H1 (cell line): ENCODE results near the gene PIP5K1B.

Experiments
- CTCF ChIP-seq, 3 experiments: IDR thresholded peaks; 1 replicate in 2 of 3; 2 replicates in 1 of 3; pipeline versions ENCODE4 v1.5.1 to v1.6.1; 2011; ENCODE audit warnings: low read length in 3 of 3, mild to moderate bottlenecking in 3 of 3, inconsistent platforms in 2 of 3, low read depth in 1 of 3, moderate library complexity in 1 of 3; ENCODE audit not compliant: insufficient read depth in 1 of 3; ENCODE audit errors: control extremely low read depth in 1 of 3
- EZH2 ChIP-seq: fragments of 200-600 bp; sonication (generic); IDR thresholded peaks from 2 replicates; pipeline ENCODE4 v1.7.1; 2012; ENCODE audit warnings: low read depth, mild to moderate bottlenecking, moderate library complexity, low read length, inconsistent platforms; ENCODE audit not compliant: severe bottlenecking
- KDM5A ChIP-seq: fragments of 200-600 bp; IDR thresholded peaks from 2 replicates; pipeline ENCODE4 v1.7.1; 2012; ENCODE audit warnings: mild to moderate bottlenecking, low read length, inconsistent platforms, mixed read lengths
- MAX ChIP-seq: IDR thresholded peaks from 2 replicates; pipeline ENCODE4 v1.6.1; 2012; ENCODE audit warnings: inconsistent platforms
- NANOG ChIP-seq: IDR thresholded peaks from 2 replicates; pipeline ENCODE4 v1.6.1; 2011; ENCODE audit warnings: low read length, low read depth, mild to moderate bottlenecking, inconsistent platforms; ENCODE audit not compliant: insufficient read depth, poor library complexity, severe bottlenecking
- POLR2AphosphoS5 ChIP-seq: IDR thresholded peaks from 2 replicates; pipeline ENCODE4 v1.6.1; 2011; ENCODE audit warnings: low read depth, low read length
- ZNF274 ChIP-seq: IDR thresholded peaks from 2 replicates; pipeline ENCODE4 v1.7.0; 2012; ENCODE audit warnings: low read length, borderline replicate concordance; ENCODE audit errors: extremely low read depth

GRCh38 chr9:68895741-68896478 lies 190.9 kb downstream of the PIP5K1B start:
- no peak for TF ChIP-seq EZH2
- TF ChIP-seq CTCF (IDR thresholded peaks at IDR 0.05; ENCODE audit: control extremely low read depth in 1 of 3, insufficient read depth in 1 of 3, low read depth in 1 of 3, low read length in 3 of 3) = no peak
- no peak for TF ChIP-seq ZNF274
- no peak for TF ChIP-seq MAX
- TF ChIP-seq POLR2AphosphoS5 = no peak
- TF ChIP-seq KDM5A = no peak
- TF ChIP-seq NANOG = no peak
